ENCODE results near the gene SECISBP2.

SECISBP2 gene

GRCh38 chr9:89358376-89358916, 40.1 kb downstream of the SECISBP2 start:
- no peak for TF ChIP-seq REST (IDR thresholded peaks at IDR 0.05; ENCODE audit: low read depth)
- no peak for TF ChIP-seq CEBPB (IDR thresholded peaks at IDR 0.05)
- no peak for TF ChIP-seq FOXM1 (IDR thresholded peaks at IDR 0.05; ENCODE audit: borderline replicate concordance, low read depth)
- no peak for TF ChIP-seq EGR1 (IDR thresholded peaks at IDR 0.05)
- TF ChIP-seq TCF12 (IDR thresholded peaks at IDR 0.05; ENCODE audit: low read depth) = no peak
- no peak for TF ChIP-seq NFIC (IDR thresholded peaks at IDR 0.05)
- TF ChIP-seq TAF1 (IDR thresholded peaks at IDR 0.05; ENCODE audit: low read depth) = no peak
- no peak for TF ChIP-seq CREB1 (IDR thresholded peaks at IDR 0.05; ENCODE audit: low read depth)
- no peak for TF ChIP-seq YY1 (IDR thresholded peaks at IDR 0.05; ENCODE audit: low read depth)
- TF ChIP-seq EP300 (IDR thresholded peaks at IDR 0.05; ENCODE audit: borderline replicate concordance) = no peak
- TF ChIP-seq TEAD4 (IDR thresholded peaks at IDR 0.05) = no peak
- no peak for TF ChIP-seq MAX (IDR thresholded peaks at IDR 0.05)

GRCh38 chr9:89358985-89359384, 40.7 kb downstream of the SECISBP2 start:
- TF ChIP-seq FOXM1 (IDR thresholded peaks at IDR 0.05; ENCODE audit: borderline replicate concordance, low read depth) (no peak), CREB1 (IDR thresholded peaks at IDR 0.05; ENCODE audit: low read depth) (no peak), RAD21 (IDR thresholded peaks at IDR 0.05; ENCODE audit: low read depth) (no peak), CEBPB (IDR thresholded peaks at IDR 0.05) (no peak), TEAD4 (IDR thresholded peaks at IDR 0.05) (no peak), YY1 (IDR thresholded peaks at IDR 0.05; ENCODE audit: low read depth) (no peak), USF1 (IDR thresholded peaks at IDR 0.05) (no peak), EGR1 (IDR thresholded peaks at IDR 0.05) (no peak), NFIC (IDR thresholded peaks at IDR 0.05) (no peak), TCF12 (IDR thresholded peaks at IDR 0.05; ENCODE audit: low read depth) (no peak), TAF1 (IDR thresholded peaks at IDR 0.05; ENCODE audit: low read depth) (no peak), MAX (IDR thresholded peaks at IDR 0.05) (no peak), EP300 (IDR thresholded peaks at IDR 0.05; ENCODE audit: borderline replicate concordance) (no peak), REST (IDR thresholded peaks at IDR 0.05; ENCODE audit: low read depth) (no peak), ZBTB7A (IDR thresholded peaks at IDR 0.05; ENCODE audit: low read depth) (no peak)

GRCh38 chr9:89359751-89360261, 41.5 kb downstream of the SECISBP2 start:
- TF ChIP-seq YY1 (IDR thresholded peaks at IDR 0.05; ENCODE audit: low read depth) = no peak
- no peak for TF ChIP-seq MAX (IDR thresholded peaks at IDR 0.05)
- TF ChIP-seq NFIC (IDR thresholded peaks at IDR 0.05) = no peak
- no peak for TF ChIP-seq TCF12 (IDR thresholded peaks at IDR 0.05; ENCODE audit: low read depth)
- no peak for TF ChIP-seq USF1 (IDR thresholded peaks at IDR 0.05)
- no peak for TF ChIP-seq EGR1 (IDR thresholded peaks at IDR 0.05)
- TF ChIP-seq RAD21 (IDR thresholded peaks at IDR 0.05; ENCODE audit: low read depth) = no peak
- TF ChIP-seq TAF1 (IDR thresholded peaks at IDR 0.05; ENCODE audit: low read depth) = no peak

GRCh38 chr9:89360465-89360864, 42.2 kb downstream of the SECISBP2 start:
- no peak for TF ChIP-seq EP300 (IDR thresholded peaks at IDR 0.05; ENCODE audit: borderline replicate concordance)
- TF ChIP-seq CREB1 (IDR thresholded peaks at IDR 0.05; ENCODE audit: low read depth) = no peak
- TF ChIP-seq EGR1 (IDR thresholded peaks at IDR 0.05) = no peak
- TF ChIP-seq TCF12 (IDR thresholded peaks at IDR 0.05; ENCODE audit: low read depth) = no peak
- TF ChIP-seq MAX (IDR thresholded peaks at IDR 0.05) = no peak
- no peak for TF ChIP-seq TEAD4 (IDR thresholded peaks at IDR 0.05)
- no peak for TF ChIP-seq ZBTB7A (IDR thresholded peaks at IDR 0.05; ENCODE audit: low read depth)
- no peak for TF ChIP-seq NFIC (IDR thresholded peaks at IDR 0.05)

GRCh38 chr9:89361031-89361430, 42.7 kb downstream of the SECISBP2 start:
- TF ChIP-seq TEAD4 (IDR thresholded peaks at IDR 0.05) (no peak), FOXM1 (IDR thresholded peaks at IDR 0.05; ENCODE audit: borderline replicate concordance, low read depth) (no peak), REST (IDR thresholded peaks at IDR 0.05; ENCODE audit: low read depth) (no peak), TAF1 (IDR thresholded peaks at IDR 0.05; ENCODE audit: low read depth) (no peak), YY1 (IDR thresholded peaks at IDR 0.05; ENCODE audit: low read depth) (no peak), USF1 (IDR thresholded peaks at IDR 0.05) (no peak), EGR1 (IDR thresholded peaks at IDR 0.05) (no peak), CEBPB (IDR thresholded peaks at IDR 0.05) (no peak), RAD21 (IDR thresholded peaks at IDR 0.05; ENCODE audit: low read depth) (no peak), EP300 (IDR thresholded peaks at IDR 0.05; ENCODE audit: borderline replicate concordance) (no peak)

All from Ishikawa (cell line).